GM21717 (cell line): ENCODE measurements around the gene HHATL.
"Not testable (repeated sequence)": the region's sequence is repeated elsewhere in the genome, so short reads cannot be mapped to it uniquely, and the experiment has no call there.

Source experiments
- ATAC-seq: cut with Tn5 transposase; IDR thresholded peaks from one replicate; pipeline ENCODE4 v1.9.1; 2021; ENCODE audit warnings: mild to moderate bottlenecking, moderate library complexity; ENCODE audit not compliant: unreplicated experiment

HHATL gene

GRCh38 chr3:42734263-42734860 is 31.8 kb upstream of the HHATL start:
- ATAC-seq = no peak

- no peak for ATAC-seq
These were observed 31.1 kb upstream of the HHATL start for GRCh38 chr3:42733501-42734262.

- ATAC-seq = no peak
These were observed 30.3 kb upstream of the HHATL start for GRCh38 chr3:42732829-42733459.

GRCh38 chr3:42732196-42732828 is 29.7 kb upstream of the HHATL start:
- ATAC-seq = no peak

- no peak for ATAC-seq
These were observed 29.0 kb upstream of the HHATL start for GRCh38 chr3:42731476-42732195.

GRCh38 chr3:42730706-42731420 is 28.3 kb upstream of the HHATL start:
- no peak for ATAC-seq

- ATAC-seq = no peak
These were observed 27.7 kb upstream of the HHATL start for GRCh38 chr3:42730294-42730693.

- no peak for ATAC-seq
These were observed 27.0 kb upstream of the HHATL start for GRCh38 chr3:42729404-42730145.

GRCh38 chr3:42728668-42729364 is 26.2 kb upstream of the HHATL start:
- no peak for ATAC-seq

GRCh38 chr3:42728056-42728455 is 25.5 kb upstream of the HHATL start:
- ATAC-seq = no peak

- no peak for ATAC-seq
These were observed 22.9 kb upstream of the HHATL start for GRCh38 chr3:42725454-42725853.

- no peak for ATAC-seq
These were observed 20.6 kb upstream of the HHATL start for GRCh38 chr3:42723219-42723618.

GRCh38 chr3:42722442-42722841 is 19.8 kb upstream of the HHATL start:
- ATAC-seq = not testable (repeated sequence)

GRCh38 chr3:42721690-42722089 is 19.1 kb upstream of the HHATL start:
- ATAC-seq = no peak

- no peak for ATAC-seq
These were observed 17.5 kb upstream of the HHATL start for GRCh38 chr3:42720126-42720525.

- ATAC-seq = no peak
These were observed 16.4 kb upstream of the HHATL start for GRCh38 chr3:42719002-42719401.

- ATAC-seq = no peak
These were observed 15.7 kb upstream of the HHATL start for GRCh38 chr3:42718338-42718737.

GRCh38 chr3:42717306-42717705 is 14.7 kb upstream of the HHATL start:
- no peak for ATAC-seq

- no peak for ATAC-seq
These were observed 11.7 kb upstream of the HHATL start for GRCh38 chr3:42714171-42714852.
